NCI-H345 (cell line): ENCODE results near the gene COA5.

Experiments used
- DNase-seq: peaks from one replicate; lab custom pipeline; 2025; lab: John Stamatoyannopoulos, UW

Gene COA5

GRCh38 chr2:98608116-98608961 lies at the start of gene COA5, which contains the start of gene UNC50:
Gene COA5, minus strand, starts transcription at chr2:98608512. Its CDS starts 107 bp downstream, at chr2:98608405.
Gene UNC50, plus strand, starts transcription at chr2:98608589. Its CDS starts 1,171 bp downstream, at chr2:98609760.
- DNase-seq: peak; percentile 90

- DNase-seq: no peak
Measured at GRCh38 chr2:98656800-98657199, 48.5 kb upstream of the COA5 start.

GRCh38 chr2:98654699-98655495 lies 46.6 kb upstream of the COA5 start:
- no peak for DNase-seq

- DNase-seq: no peak
Measured at GRCh38 chr2:98650998-98651397, 42.7 kb upstream of the COA5 start.

- DNase-seq: no peak
Measured at GRCh38 chr2:98649992-98650375, 41.7 kb upstream of the COA5 start.

- DNase-seq: peak; percentile 71
Measured at GRCh38 chr2:98649135-98649991, 41.1 kb upstream of the COA5 start.

- no peak for DNase-seq
Measured at GRCh38 chr2:98648451-98648850, 40.1 kb upstream of the COA5 start.

- DNase-seq: no peak
Measured at GRCh38 chr2:98647636-98648035, 39.3 kb upstream of the COA5 start.

- no peak for DNase-seq
Measured at GRCh38 chr2:98643496-98644100, 35.3 kb upstream of the COA5 start.

GRCh38 chr2:98637401-98638147 lies 29.3 kb upstream of the COA5 start:
- DNase-seq: no peak

GRCh38 chr2:98634406-98635092 lies 26.2 kb upstream of the COA5 start:
- no peak for DNase-seq

GRCh38 chr2:98632351-98632750 lies 24.0 kb upstream of the COA5 start:
- DNase-seq: no peak

GRCh38 chr2:98623657-98624056 lies 15.3 kb upstream of the COA5 start:
- DNase-seq: no peak

- no peak for DNase-seq
Measured at GRCh38 chr2:98617149-98617548, 8.8 kb upstream of the COA5 start.

GRCh38 chr2:98615481-98615880 lies 7.2 kb upstream of the COA5 start:
- DNase-seq: no peak

GRCh38 chr2:98614024-98614739 lies 5.9 kb upstream of the COA5 start:
- DNase-seq: no peak

GRCh38 chr2:98608962-98609604 lies 771 bp upstream of the COA5 start:
- DNase-seq: no peak

GRCh38 chr2:98607741-98608115 lies 584 bp downstream of the COA5 start:
- no peak for DNase-seq

GRCh38 chr2:98607104-98607503 lies 1.2 kb downstream of the COA5 start:
- DNase-seq: no peak
